ENCODE measurements around the gene OTOP2. TPM values are rescaled to one million over a fixed set of nuclear protein-coding genes. Genes with fewer than 3 reads are reported as not detected.

Gene OTOP2
- total and polyA plus RNA-seq, 9 of the 15 experiments (the other 6 are each of a cell fraction or from before 2014, with no cell fraction given), result 0.04 to 0.36 (median 0.14) TPM; not detected in 1

DNA sequence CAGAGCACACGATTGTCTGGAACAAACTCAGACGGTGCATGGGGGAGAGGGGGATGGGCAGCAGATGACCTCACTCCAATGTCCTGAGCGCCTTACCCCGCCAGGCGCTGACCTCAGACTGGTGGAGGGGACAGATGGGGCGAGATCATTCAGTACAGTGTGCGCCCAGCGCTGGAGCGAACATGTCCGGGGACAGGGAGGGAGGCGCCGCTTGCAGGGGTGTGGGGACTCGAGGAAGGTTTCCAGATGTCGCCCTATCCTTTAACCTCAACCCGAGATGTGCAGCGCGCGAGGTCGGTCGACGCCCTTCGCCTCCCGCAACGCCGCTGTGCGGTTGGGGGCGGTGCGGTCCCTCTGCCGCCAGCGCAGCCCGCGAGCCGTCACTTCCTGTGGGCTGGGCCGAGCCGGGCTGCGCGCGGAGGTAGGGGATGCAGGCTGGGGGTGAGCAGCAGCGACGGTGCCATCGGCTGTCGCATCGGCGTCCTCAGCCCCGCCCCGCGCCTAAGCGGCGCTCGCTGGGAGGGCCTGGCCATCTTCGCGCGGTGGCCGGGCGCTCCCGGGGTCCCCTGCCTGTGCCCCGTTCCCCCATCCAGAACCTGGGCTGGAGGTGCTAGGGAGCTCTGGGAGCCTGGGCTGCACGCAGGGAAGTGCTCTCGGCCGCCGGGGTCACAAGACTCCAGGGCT is 58.0 kb downstream of the OTOP2 start (continued):
- TF ChIP-seq ZBTB11 (CRISPR knock-in tag; IDR thresholded peaks at IDR 0.05) (peak in 1 of 3 experiments; percentile 82; a peak in 2 of 6 replicates), CTCF (IDR thresholded peaks at IDR 0.05 in 2 of 3, conservative IDR thresholded peaks at IDR 0.05 in 1 of 3; ENCODE audit: insufficient read depth in 2 of 3, low read depth in 1 of 3, low read length in 3 of 3) (peak; percentile 8 to 39 (median 13); a peak in 1 of 6 replicates), ZNF143 (CRISPR knock-in tag; IDR thresholded peaks at IDR 0.05) (0 out of 2 replicates have a peak, but pooled peaks have one; percentile 21), ZNF609 (CRISPR knock-in tag; IDR thresholded peaks at IDR 0.05; ENCODE audit: borderline replicate concordance) (0 out of 2 replicates have a peak, but pooled peaks have one; percentile 68), BRD4 (IDR thresholded peaks at IDR 0.05) (0 out of 2 replicates have a peak, but pooled peaks have one; percentile 40), TAL1 (IDR thresholded peaks at IDR 0.05) (no peak), SMARCA4 (IDR thresholded peaks at IDR 0.05) (peak; percentile 76), POLR3G (IDR thresholded peaks at IDR 0.05; ENCODE audit: extremely low read depth, insufficient read length, insufficient replicate concordance) (no peak), HMGXB4 (CRISPR knock-in tag; IDR thresholded peaks at IDR 0.05) (no peak), ZKSCAN1 (IDR thresholded peaks at IDR 0.05; ENCODE audit: low read depth, low read length) (no peak), SETDB1 (IDR thresholded peaks at IDR 0.05; ENCODE audit: low read length) (no peak)
